H1 (cell line): ENCODE measurements around the gene CISH. TPM values are rescaled to one million over a fixed set of nuclear protein-coding genes. Genes with fewer than 3 reads are reported as not detected.

ENCODE experiments used
- CTCF ChIA-PET: fragments of 300-600 bp; sonication (Branson Sonifier 250); formaldehyde crosslinking; loops from one replicate; lab custom pipeline; 2021; ENCODE audit not compliant: partially characterized antibody; lab: Charles Lee
- POLR2A ChIA-PET: fragments of 300-600 bp; sonication (Branson Sonifier 250); formaldehyde crosslinking; loops from one replicate; lab custom pipeline; 2021; ENCODE audit warnings: inconsistent platforms; ENCODE audit not compliant: partially characterized antibody; lab: Charles Lee
- DNase-seq, 2 experiments: peaks; one replicate each; pipeline versions ENCODE4 v3.0.0 to v3.0.0-alpha.2; 2010 to 2022; ENCODE audit warnings: low spot score in 2 of 2, low read depth in 1 of 2, mixed read lengths in 1 of 2
- FAIRE-seq: peaks from 2 replicates; lab custom pipeline; 2011; peaks lifted over from hg19 to GRCh38; lab: Jason Lieb, UNC
- H2AFZ ChIP-seq: 2 replicates; pipeline ENCODE4 v1.8.1; 2012; ENCODE audit warnings: low read length, inconsistent platforms
- H2AK5ac ChIP-seq: 2 replicates; pipeline ENCODE4 v1.6.1; 2013; ENCODE audit warnings: low read depth, low read length
- H2BK120ac ChIP-seq: replicated peaks from 2 replicates; pipeline ENCODE3; 2013; ENCODE audit warnings: low read depth, low read length, inconsistent platforms
- H2BK12ac ChIP-seq: 2 replicates; pipeline ENCODE4 v1.6.1; 2013; ENCODE audit warnings: low read depth, low read length
- H2BK15ac ChIP-seq: 2 replicates; pipeline ENCODE4 v1.6.1; 2013; ENCODE audit warnings: low read length
- H2BK20ac ChIP-seq: 2 replicates; pipeline ENCODE4 v1.6.1; 2013; ENCODE audit warnings: low read length
- H2BK5ac ChIP-seq: 2 replicates; pipeline ENCODE4 v1.6.1; 2013; ENCODE audit warnings: low read depth, low read length
- H3K14ac ChIP-seq: 2 replicates; pipeline ENCODE4 v1.6.1; 2013; ENCODE audit warnings: inconsistent platforms; ENCODE audit not compliant: insufficient read length
- H3K18ac ChIP-seq: 2 replicates; pipeline ENCODE4 v1.6.1; 2013; ENCODE audit warnings: low read length; ENCODE audit errors: extremely low read depth
- H3K23ac ChIP-seq: 2 replicates; pipeline ENCODE4 v1.6.1; 2013; ENCODE audit warnings: inconsistent platforms; ENCODE audit not compliant: insufficient read length
- H3K23me2 ChIP-seq: 2 replicates; pipeline ENCODE4 v1.6.1; 2013; ENCODE audit warnings: low read depth, low read length
- H3K27ac ChIP-seq: 2 replicates; pipeline ENCODE4 v1.6.1; 2011; ENCODE audit warnings: low read depth, low read length, inconsistent platforms
- H3K27me3 ChIP-seq, 4 experiments: replicated peaks in 1 of 4; 1 replicate in 1 of 4; 2 replicates in 3 of 4; pipeline versions ENCODE4 v1.6.1 to v1.8.1; 2011 to 2013; ENCODE audit warnings: low read length in 3 of 4, mild to moderate bottlenecking in 3 of 4, inconsistent platforms in 2 of 4, mixed read lengths in 2 of 4, moderate library complexity in 1 of 4; ENCODE audit not compliant: control insufficient read depth in 3 of 4, insufficient read depth in 3 of 4; ENCODE audit errors: extremely low read depth in 1 of 4
- H3K36me3 ChIP-seq, 4 experiments: 2 replicates each; pipeline versions ENCODE4 v1.6.1 to v1.8.1; 2011 to 2013; ENCODE audit warnings: mild to moderate bottlenecking in 4 of 4, low read length in 3 of 4, moderate library complexity in 2 of 4, control low read depth in 1 of 4, inconsistent platforms in 1 of 4; ENCODE audit not compliant: insufficient read depth in 4 of 4, control insufficient read depth in 2 of 4
- H3K4ac ChIP-seq: replicated peaks from 2 replicates; pipeline ENCODE3; 2013; ENCODE audit warnings: low read length, low read depth, mixed read lengths, inconsistent platforms; ENCODE audit not compliant: insufficient read length
- H3K4me1 ChIP-seq, 4 experiments: replicated peaks in 1 of 4; 1 replicate in 1 of 4; 2 replicates in 3 of 4; pipeline versions ENCODE4 v1.6.1 to v1.8.1; 2011 to 2013; ENCODE audit warnings: low read length in 3 of 4, inconsistent platforms in 2 of 4, mixed read lengths in 1 of 4; ENCODE audit not compliant: insufficient read depth in 4 of 4, control insufficient read depth in 3 of 4
- H3K4me2 ChIP-seq, 2 experiments: 2 replicates each; pipeline versions ENCODE4 v1.6.1 to v1.8.1; 2011 to 2013; ENCODE audit warnings: low read depth in 2 of 2, low read length in 2 of 2, control low read depth in 1 of 2, inconsistent platforms in 1 of 2, mild to moderate bottlenecking in 1 of 2; ENCODE audit not compliant: insufficient read depth in 1 of 2
- H3K4me3 ChIP-seq, 4 experiments: fragments of 200-600, 300-600 bp in 1 of 4; sonication (generic), shearing (Covaris generic), sonication (Bioruptor Twin) in 1 of 4; 2 replicates each; pipeline versions ENCODE4 v1.5.1 to v1.8.1; 2011 to 2016; ENCODE audit warnings: low read length in 4 of 4, low read depth in 3 of 4, control low read depth in 2 of 4, inconsistent platforms in 2 of 4, mild to moderate bottlenecking in 2 of 4, mixed read lengths in 1 of 4, moderate library complexity in 1 of 4; ENCODE audit not compliant: insufficient read depth in 2 of 4; ENCODE audit errors: extremely low read depth in 1 of 4
- H3K56ac ChIP-seq: replicated peaks from 2 replicates; pipeline ENCODE3; 2013; ENCODE audit warnings: low read depth, mild to moderate bottlenecking, mixed read lengths, low read length, inconsistent platforms; ENCODE audit not compliant: insufficient read length
- H3K79me1 ChIP-seq: 2 replicates; pipeline ENCODE4 v1.6.1; 2013; ENCODE audit warnings: low read depth, low read length, control low read depth
- H3K79me2 ChIP-seq, 2 experiments: 2 replicates each; pipeline versions ENCODE4 v1.6.1 to v1.8.1; 2012 to 2013; ENCODE audit warnings: low read length in 2 of 2, mild to moderate bottlenecking in 2 of 2, inconsistent platforms in 1 of 2; ENCODE audit not compliant: insufficient read depth in 2 of 2, control insufficient read depth in 1 of 2
- H3K9ac ChIP-seq, 4 experiments: replicated peaks in 1 of 4; 1 replicate in 1 of 4; 2 replicates in 3 of 4; pipeline versions ENCODE4 v1.6.1 to v1.8.1; 2011 to 2013; ENCODE audit warnings: low read depth in 3 of 4, low read length in 3 of 4, control low read depth in 2 of 4, mild to moderate bottlenecking in 2 of 4, moderate library complexity in 2 of 4, inconsistent platforms in 1 of 4; ENCODE audit errors: extremely low read depth in 1 of 4
- H3K9me3 ChIP-seq, 2 experiments: 2 replicates each; pipeline versions ENCODE4 v1.6.1 to v1.8.1; 2012 to 2013; ENCODE audit warnings: mild to moderate bottlenecking in 2 of 2, moderate library complexity in 2 of 2, control low read depth in 1 of 2, inconsistent platforms in 1 of 2, low read depth in 1 of 2, low read length in 1 of 2, mixed read lengths in 1 of 2; ENCODE audit not compliant: insufficient read depth in 2 of 2
- H4K20me1 ChIP-seq, 2 experiments: replicated peaks in 1 of 2; 2 replicates each; pipeline versions ENCODE3 to v1.8.1; 2011 to 2013; ENCODE audit warnings: inconsistent platforms in 2 of 2, low read length in 2 of 2, mild to moderate bottlenecking in 1 of 2; ENCODE audit not compliant: insufficient read depth in 2 of 2, control insufficient read depth in 1 of 2
- H4K5ac ChIP-seq: 2 replicates; pipeline ENCODE4 v1.6.1; 2013; ENCODE audit warnings: low read length, low read depth, mixed read lengths, inconsistent platforms; ENCODE audit not compliant: insufficient read length
- H4K8ac ChIP-seq: 2 replicates; pipeline ENCODE4 v1.8.0; 2013; ENCODE audit warnings: mild to moderate bottlenecking, moderate library complexity, low read length, inconsistent platforms; ENCODE audit not compliant: insufficient read depth; ENCODE audit errors: extremely low read depth
- H4K91ac ChIP-seq: replicated peaks from 2 replicates; pipeline ENCODE3; 2013; ENCODE audit warnings: low read length, mixed read lengths, inconsistent platforms; ENCODE audit not compliant: insufficient read length
- WGBS, 2 experiments: shearing (Covaris generic) in 1 of 2; methylation state at CpG; one replicate each; pipeline versions ENCODE4 v1.1.6 to v1.1.7; 2013 to 2015; ENCODE audit warnings: low lambda C conversion rate in 2 of 2, mixed read lengths in 2 of 2, inconsistent platforms in 1 of 2, low coverage in 1 of 2, missing lambda C conversion rate in 1 of 2; ENCODE audit not compliant: insufficient replicate concordance in 2 of 2, insufficient coverage in 1 of 2, insufficient read length in 1 of 2; ENCODE audit errors: extremely low coverage in 1 of 2, missing lambda C conversion rate in 1 of 2; 5-methylcytosine and 5-hydroxymethylcytosine counted together
- polyA plus RNA-seq, 7 experiments: library from polyadenylated mRNA; depleted of rRNA in 3 of 7; stranded (reverse) in 5 of 7; unstranded in 2 of 7; fragments of >200 nt in 5 of 7; fragments of 200-250 nt in 2 of 7; gene quantifications; 1 replicate in 5 of 7; 2 replicates in 1 of 7; 4 replicates in 1 of 7; pipeline versions ENCODE4 v1.2.1 to v1.2.3, GENCODE V29; 2011 to 2013; ENCODE audit warnings: missing spikeins in 2 of 7, mixed read lengths in 2 of 7
- total RNA-seq: library from RNA; stranded (reverse); fragmentation: NEBNext Ultra II Directional; extraction: Animal tissue kit (Norgen Biotek cat#: 25700); gene quantifications from 2 replicates; pipeline ENCODE4 v1.2.1, GENCODE V29; 2021

CISH gene
- total and polyA plus RNA-seq, 2 of the 8 experiments (the other 6 are each of a cell fraction or from before 2014, with no cell fraction given) = 1.9 to 2.2 TPM

- Histone ChIP-seq H3K14ac (no peak overlapping the region), H3K9me3 (no peaks in the 10 kb centered on the region), H2AFZ (no peak overlapping the region), H3K4ac (no peak overlapping the region), H4K20me1 (peaks cover 0 to 14% of the 10 kb centered on the region in 2 experiments), H3K4me1 (peaks cover 2 to 9% (median 4%) of the 10 kb centered on the region in 4 experiments; a peak in 6 of 7 replicates), H2BK120ac (no peak overlapping the region), H4K5ac (no peak overlapping the region), H2BK15ac (no peak overlapping the region), H2BK5ac (no peak overlapping the region), H3K9ac (no peak overlapping the region), H3K18ac (no peak overlapping the region), H2BK12ac (no peak overlapping the region), H2AK5ac (no peak overlapping the region), H3K23me2 (0 out of 2 replicates have a peak, but pooled peaks cover 1% of the 10 kb centered on the region), H2BK20ac (no peak overlapping the region), H3K23ac (no peak overlapping the region), H3K36me3 (no peaks in the 10 kb centered on the region), H3K4me3 (no peak overlapping the region), H3K79me2 (peaks cover 0 to 39% of the 10 kb centered on the region in 2 experiments; a peak in 1 of 4 replicates), H3K27ac (no peak overlapping the region), H4K91ac (no peak overlapping the region), H3K4me2 (no peak overlapping the region), H4K8ac (no peak overlapping the region), H3K79me1 (peaks cover 11% of the 10 kb centered on the region; the same call in 1 of the 2 replicates), H3K56ac (no peak overlapping the region), H3K27me3 (no peaks in the 10 kb centered on the region)
- ChIA-PET CTCF (interaction anchor here (1.2 to 63.8 kb wide), 8 partner anchors 9 to 759 kb away, joined by 3 to 1262 read pairs (median 8); partner anchors contain the start of genes C3orf18, CISH, DOCK3 and HEMK1), POLR2A (interaction anchor here (2.8 kb wide), 1 partner anchor 22 kb away, joined by 9 read pairs; no protein-coding TSS in a partner anchor)
- FAIRE-seq (no peak), DNase-seq (no peak)
- WGBS, 2 experiments = 93% methylated on average over 7 of the region's 7 CpGs; no CpG with 5 or more reads in 1 of the 2 experiments
Observed at GRCh38 chr3:50630877-50631276, 19.3 kb upstream of the CISH start.
